Bronchial epithelial cell (primary cell): ENCODE results near the gene CSRP3. TPM values are rescaled to one million over a fixed set of nuclear protein-coding genes. Genes with fewer than 3 reads are reported as not detected.

Experiments used
- DNase-seq: peaks from one replicate; pipeline ENCODE4 v3.0.0-alpha.2; 2010; ENCODE audit warnings: low read depth
- FAIRE-seq: peaks from 2 replicates; lab custom pipeline; 2011; peaks lifted over from hg19 to GRCh38; lab: Jason Lieb, UNC
- H3K27me3 ChIP-seq: 2 replicates; pipeline ENCODE4 v1.5.1; 2011; ENCODE audit warnings: low read length; ENCODE audit not compliant: control insufficient read depth, insufficient read depth
- H3K36me3 ChIP-seq: 2 replicates; pipeline ENCODE4 v1.5.1; 2011; ENCODE audit warnings: low read length; ENCODE audit not compliant: control insufficient read depth, insufficient read depth
- H3K4me3 ChIP-seq: 2 replicates; pipeline ENCODE4 v1.5.1; 2011; ENCODE audit warnings: mild to moderate bottlenecking, low read depth, low read length, control low read depth
- total RNA-seq: library from RNA; depleted of rRNA; stranded (reverse); fragments of >200 nt; gene quantifications from 2 replicates; pipeline ENCODE4 v1.2.1, GENCODE V29; 2014
- TF ChIP-seq, protein P1 (sequence below): IDR thresholded peaks from 2 replicates; pipeline ENCODE4 v1.5.1; 2011; ENCODE audit warnings: mild to moderate bottlenecking, moderate library complexity, low read length, control low read depth, inconsistent platforms; ENCODE audit not compliant: insufficient read depth, severe bottlenecking

CSRP3 gene
- total RNA-seq, 1 donor from 2014 or later: not detected

DNA sequence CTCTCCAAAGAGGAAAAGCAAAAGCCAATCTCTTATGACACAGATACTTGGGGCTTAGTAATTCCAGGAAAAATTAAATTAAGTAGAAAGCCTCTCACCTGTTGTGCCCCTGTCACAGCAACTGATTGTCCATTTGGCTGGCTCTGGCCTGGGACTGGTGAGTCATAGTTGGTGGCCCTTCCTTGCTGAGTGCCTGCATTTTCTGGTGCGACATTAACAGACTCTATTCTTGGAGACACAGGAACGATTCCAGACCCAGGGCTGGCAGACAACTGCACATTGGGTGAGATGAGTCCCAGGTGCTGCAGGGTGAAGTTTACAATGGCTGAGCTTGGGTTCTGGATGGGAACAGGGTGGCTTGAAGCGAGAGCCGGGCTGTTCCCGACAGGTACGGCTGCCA is 23.3 kb upstream of the CSRP3 start:
- FAIRE-seq (no peak), DNase-seq (no peak)
- Histone ChIP-seq H3K36me3 (peaks cover 2% of the 10 kb centered on the region), H3K27me3 (no peaks in the 10 kb centered on the region), H3K4me3 (no peak overlapping the region)
- TF ChIP-seq, protein P1, sequence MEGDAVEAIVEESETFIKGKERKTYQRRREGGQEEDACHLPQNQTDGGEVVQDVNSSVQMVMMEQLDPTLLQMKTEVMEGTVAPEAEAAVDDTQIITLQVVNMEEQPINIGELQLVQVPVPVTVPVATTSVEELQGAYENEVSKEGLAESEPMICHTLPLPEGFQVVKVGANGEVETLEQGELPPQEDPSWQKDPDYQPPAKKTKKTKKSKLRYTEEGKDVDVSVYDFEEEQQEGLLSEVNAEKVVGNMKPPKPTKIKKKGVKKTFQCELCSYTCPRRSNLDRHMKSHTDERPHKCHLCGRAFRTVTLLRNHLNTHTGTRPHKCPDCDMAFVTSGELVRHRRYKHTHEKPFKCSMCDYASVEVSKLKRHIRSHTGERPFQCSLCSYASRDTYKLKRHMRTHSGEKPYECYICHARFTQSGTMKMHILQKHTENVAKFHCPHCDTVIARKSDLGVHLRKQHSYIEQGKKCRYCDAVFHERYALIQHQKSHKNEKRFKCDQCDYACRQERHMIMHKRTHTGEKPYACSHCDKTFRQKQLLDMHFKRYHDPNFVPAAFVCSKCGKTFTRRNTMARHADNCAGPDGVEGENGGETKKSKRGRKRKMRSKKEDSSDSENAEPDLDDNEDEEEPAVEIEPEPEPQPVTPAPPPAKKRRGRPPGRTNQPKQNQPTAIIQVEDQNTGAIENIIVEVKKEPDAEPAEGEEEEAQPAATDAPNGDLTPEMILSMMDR: no peak

DNA sequence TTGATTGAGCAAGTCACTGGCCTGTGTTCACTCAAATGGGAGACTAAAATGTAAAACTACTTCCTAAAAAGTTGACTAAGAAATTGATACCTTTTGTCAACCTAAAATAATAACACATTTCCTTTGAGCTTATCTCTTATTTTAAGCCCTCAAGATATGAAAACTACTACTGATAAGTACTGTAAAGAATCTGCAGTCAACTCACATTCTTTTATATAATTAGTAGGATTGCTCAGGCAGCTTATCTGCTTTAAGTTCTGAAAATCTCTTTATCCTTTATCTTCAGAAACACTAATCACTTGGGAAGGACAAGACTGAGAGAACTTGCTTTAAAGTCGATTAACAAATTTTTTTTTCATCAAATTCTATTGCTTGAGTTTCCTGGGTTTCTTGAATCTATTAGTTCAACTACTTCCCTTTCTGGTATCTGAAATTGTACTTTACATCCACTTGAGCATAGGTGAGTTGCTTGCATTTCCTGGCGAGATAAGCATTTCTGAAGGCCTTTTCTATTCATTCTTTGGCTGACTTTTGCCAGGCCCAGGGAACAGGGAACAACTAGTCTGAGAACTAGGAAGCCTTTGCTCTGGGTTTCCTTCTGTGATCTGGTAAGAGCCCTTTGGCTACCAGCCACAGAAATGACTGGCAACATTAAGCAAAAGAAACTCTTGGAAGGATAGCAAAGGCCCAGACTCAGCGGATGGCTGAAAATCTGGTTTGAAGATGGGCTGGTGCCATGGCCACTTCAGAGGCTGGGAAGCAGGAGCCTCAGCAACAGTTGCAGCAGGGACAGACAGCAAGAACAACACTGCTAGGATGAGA is 19.3 kb upstream of the CSRP3 start:
- TF ChIP-seq, protein P1: no peak
- Histone ChIP-seq H3K27me3 (no peaks in the 10 kb centered on the region), H3K4me3 (no peak overlapping the region), H3K36me3 (no peaks in the 10 kb centered on the region)
- FAIRE-seq (no peak), DNase-seq (peak; percentile 18)

- FAIRE-seq (no peak), DNase-seq (peak; percentile 69)
- TF ChIP-seq, protein P1: no peak
- Histone ChIP-seq H3K27me3 (no peaks in the 10 kb centered on the region), H3K4me3 (no peak overlapping the region), H3K36me3 (no peaks in the 10 kb centered on the region)
These were observed 17.1 kb upstream of the CSRP3 start for GRCh38 chr11:19218786-19219460.

DNA sequence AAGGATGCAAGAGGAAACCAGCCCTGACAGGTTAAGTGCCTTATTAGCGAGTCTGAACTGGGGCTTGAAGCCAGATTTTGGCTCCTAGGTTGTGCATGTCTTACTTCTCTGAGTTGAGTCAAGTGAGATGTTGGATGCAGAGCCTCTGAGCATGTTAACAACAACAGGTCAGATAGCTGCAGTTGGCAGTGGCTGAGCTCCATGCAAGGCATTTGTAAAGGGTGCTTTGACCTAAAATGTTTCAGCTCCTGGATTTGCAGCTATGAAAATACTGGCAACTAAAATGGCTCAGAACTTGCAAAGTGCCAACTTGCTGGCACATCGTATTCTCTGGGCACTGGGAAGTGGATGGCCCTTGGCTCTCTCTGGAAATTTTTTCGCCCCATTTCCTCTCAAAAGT is 16.4 kb upstream of the CSRP3 start:
- FAIRE-seq (peak; percentile 43), DNase-seq (peak; percentile 66)
- H3K36me3 ChIP-seq: no peaks in the 10 kb centered on the region
- TF ChIP-seq, protein P1: no peak
- H3K27me3 ChIP-seq: no peaks in the 10 kb centered on the region
- H3K4me3 ChIP-seq: no peak overlapping the region

- H3K4me3 ChIP-seq: no peak overlapping the region
- no peaks in the 10 kb centered on the region for H3K27me3 ChIP-seq
- DNase-seq (peak; percentile 91), FAIRE-seq (peak; percentile 36)
- TF ChIP-seq, protein P1: no peak
- H3K36me3 ChIP-seq: no peaks in the 10 kb centered on the region
These were observed 15.1 kb upstream of the CSRP3 start for GRCh38 chr11:19216709-19217374.
